ENCODE data around the gene MEST.

GRCh38 chr7:130543487-130544010 lies 51.7 kb downstream of the MEST start:
- TF ChIP-seq POLR2A (IDR thresholded peaks at IDR 0.05) (no peak), EP300 (IDR thresholded peaks at IDR 0.05) (no peak)
- TF ChIP-seq, protein P1, sequence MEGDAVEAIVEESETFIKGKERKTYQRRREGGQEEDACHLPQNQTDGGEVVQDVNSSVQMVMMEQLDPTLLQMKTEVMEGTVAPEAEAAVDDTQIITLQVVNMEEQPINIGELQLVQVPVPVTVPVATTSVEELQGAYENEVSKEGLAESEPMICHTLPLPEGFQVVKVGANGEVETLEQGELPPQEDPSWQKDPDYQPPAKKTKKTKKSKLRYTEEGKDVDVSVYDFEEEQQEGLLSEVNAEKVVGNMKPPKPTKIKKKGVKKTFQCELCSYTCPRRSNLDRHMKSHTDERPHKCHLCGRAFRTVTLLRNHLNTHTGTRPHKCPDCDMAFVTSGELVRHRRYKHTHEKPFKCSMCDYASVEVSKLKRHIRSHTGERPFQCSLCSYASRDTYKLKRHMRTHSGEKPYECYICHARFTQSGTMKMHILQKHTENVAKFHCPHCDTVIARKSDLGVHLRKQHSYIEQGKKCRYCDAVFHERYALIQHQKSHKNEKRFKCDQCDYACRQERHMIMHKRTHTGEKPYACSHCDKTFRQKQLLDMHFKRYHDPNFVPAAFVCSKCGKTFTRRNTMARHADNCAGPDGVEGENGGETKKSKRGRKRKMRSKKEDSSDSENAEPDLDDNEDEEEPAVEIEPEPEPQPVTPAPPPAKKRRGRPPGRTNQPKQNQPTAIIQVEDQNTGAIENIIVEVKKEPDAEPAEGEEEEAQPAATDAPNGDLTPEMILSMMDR (IDR thresholded peaks at IDR 0.05), result no peak
